H1 (cell line): ENCODE measurements around the gene SLC1A2. TPM values are rescaled to one million over a fixed set of nuclear protein-coding genes. Genes with fewer than 3 reads are reported as not detected.

Experiments used
- CTCF ChIA-PET: fragments of 300-600 bp; sonication (Branson Sonifier 250); formaldehyde crosslinking; loops from one replicate; lab custom pipeline; 2021; ENCODE audit not compliant: partially characterized antibody; lab: Charles Lee
- POLR2A ChIA-PET: fragments of 300-600 bp; sonication (Branson Sonifier 250); formaldehyde crosslinking; loops from one replicate; lab custom pipeline; 2021; ENCODE audit warnings: inconsistent platforms; ENCODE audit not compliant: partially characterized antibody; lab: Charles Lee
- DNase-seq, 2 experiments: peaks; one replicate each; pipeline versions ENCODE4 v3.0.0 to v3.0.0-alpha.2; 2010 to 2022; ENCODE audit warnings: low spot score in 2 of 2, low read depth in 1 of 2, mixed read lengths in 1 of 2
- FAIRE-seq: peaks from 2 replicates; lab custom pipeline; 2011; peaks lifted over from hg19 to GRCh38; lab: Jason Lieb, UNC
- H2AFZ ChIP-seq: 2 replicates; pipeline ENCODE4 v1.8.1; 2012; ENCODE audit warnings: low read length, inconsistent platforms
- H2AK5ac ChIP-seq: 2 replicates; pipeline ENCODE4 v1.6.1; 2013; ENCODE audit warnings: low read depth, low read length
- H2BK120ac ChIP-seq: replicated peaks from 2 replicates; pipeline ENCODE3; 2013; ENCODE audit warnings: low read depth, low read length, inconsistent platforms
- H2BK12ac ChIP-seq: 2 replicates; pipeline ENCODE4 v1.6.1; 2013; ENCODE audit warnings: low read depth, low read length
- H2BK15ac ChIP-seq: 2 replicates; pipeline ENCODE4 v1.6.1; 2013; ENCODE audit warnings: low read length
- H2BK20ac ChIP-seq: 2 replicates; pipeline ENCODE4 v1.6.1; 2013; ENCODE audit warnings: low read length
- H2BK5ac ChIP-seq: 2 replicates; pipeline ENCODE4 v1.6.1; 2013; ENCODE audit warnings: low read depth, low read length
- H3K14ac ChIP-seq: 2 replicates; pipeline ENCODE4 v1.6.1; 2013; ENCODE audit warnings: inconsistent platforms; ENCODE audit not compliant: insufficient read length
- H3K18ac ChIP-seq: 2 replicates; pipeline ENCODE4 v1.6.1; 2013; ENCODE audit warnings: low read length; ENCODE audit errors: extremely low read depth
- H3K23ac ChIP-seq: 2 replicates; pipeline ENCODE4 v1.6.1; 2013; ENCODE audit warnings: inconsistent platforms; ENCODE audit not compliant: insufficient read length
- H3K23me2 ChIP-seq: 2 replicates; pipeline ENCODE4 v1.6.1; 2013; ENCODE audit warnings: low read depth, low read length
- H3K27ac ChIP-seq: 2 replicates; pipeline ENCODE4 v1.6.1; 2011; ENCODE audit warnings: low read depth, low read length, inconsistent platforms
- H3K27me3 ChIP-seq, 4 experiments: replicated peaks in 1 of 4; 1 replicate in 1 of 4; 2 replicates in 3 of 4; pipeline versions ENCODE4 v1.6.1 to v1.8.1; 2011 to 2013; ENCODE audit warnings: low read length in 3 of 4, mild to moderate bottlenecking in 3 of 4, inconsistent platforms in 2 of 4, mixed read lengths in 2 of 4, moderate library complexity in 1 of 4; ENCODE audit not compliant: control insufficient read depth in 3 of 4, insufficient read depth in 3 of 4; ENCODE audit errors: extremely low read depth in 1 of 4
- H3K36me3 ChIP-seq, 4 experiments: 2 replicates each; pipeline versions ENCODE4 v1.6.1 to v1.8.1; 2011 to 2013; ENCODE audit warnings: mild to moderate bottlenecking in 4 of 4, low read length in 3 of 4, moderate library complexity in 2 of 4, control low read depth in 1 of 4, inconsistent platforms in 1 of 4; ENCODE audit not compliant: insufficient read depth in 4 of 4, control insufficient read depth in 2 of 4
- H3K4ac ChIP-seq: replicated peaks from 2 replicates; pipeline ENCODE3; 2013; ENCODE audit warnings: low read length, low read depth, mixed read lengths, inconsistent platforms; ENCODE audit not compliant: insufficient read length
- H3K4me1 ChIP-seq, 4 experiments: replicated peaks in 1 of 4; 1 replicate in 1 of 4; 2 replicates in 3 of 4; pipeline versions ENCODE4 v1.6.1 to v1.8.1; 2011 to 2013; ENCODE audit warnings: low read length in 3 of 4, inconsistent platforms in 2 of 4, mixed read lengths in 1 of 4; ENCODE audit not compliant: insufficient read depth in 4 of 4, control insufficient read depth in 3 of 4
- H3K4me2 ChIP-seq, 2 experiments: 2 replicates each; pipeline versions ENCODE4 v1.6.1 to v1.8.1; 2011 to 2013; ENCODE audit warnings: low read depth in 2 of 2, low read length in 2 of 2, control low read depth in 1 of 2, inconsistent platforms in 1 of 2, mild to moderate bottlenecking in 1 of 2; ENCODE audit not compliant: insufficient read depth in 1 of 2
- H3K4me3 ChIP-seq, 4 experiments: fragments of 200-600, 300-600 bp in 1 of 4; sonication (generic), shearing (Covaris generic), sonication (Bioruptor Twin) in 1 of 4; 2 replicates each; pipeline versions ENCODE4 v1.5.1 to v1.8.1; 2011 to 2016; ENCODE audit warnings: low read length in 4 of 4, low read depth in 3 of 4, control low read depth in 2 of 4, inconsistent platforms in 2 of 4, mild to moderate bottlenecking in 2 of 4, mixed read lengths in 1 of 4, moderate library complexity in 1 of 4; ENCODE audit not compliant: insufficient read depth in 2 of 4; ENCODE audit errors: extremely low read depth in 1 of 4
- H3K56ac ChIP-seq: replicated peaks from 2 replicates; pipeline ENCODE3; 2013; ENCODE audit warnings: low read depth, mild to moderate bottlenecking, mixed read lengths, low read length, inconsistent platforms; ENCODE audit not compliant: insufficient read length
- H3K79me1 ChIP-seq: 2 replicates; pipeline ENCODE4 v1.6.1; 2013; ENCODE audit warnings: low read depth, low read length, control low read depth
- H3K79me2 ChIP-seq, 2 experiments: 2 replicates each; pipeline versions ENCODE4 v1.6.1 to v1.8.1; 2012 to 2013; ENCODE audit warnings: low read length in 2 of 2, mild to moderate bottlenecking in 2 of 2, inconsistent platforms in 1 of 2; ENCODE audit not compliant: insufficient read depth in 2 of 2, control insufficient read depth in 1 of 2
- H3K9ac ChIP-seq, 4 experiments: replicated peaks in 1 of 4; 1 replicate in 1 of 4; 2 replicates in 3 of 4; pipeline versions ENCODE4 v1.6.1 to v1.8.1; 2011 to 2013; ENCODE audit warnings: low read depth in 3 of 4, low read length in 3 of 4, control low read depth in 2 of 4, mild to moderate bottlenecking in 2 of 4, moderate library complexity in 2 of 4, inconsistent platforms in 1 of 4; ENCODE audit errors: extremely low read depth in 1 of 4
- H3K9me3 ChIP-seq, 2 experiments: 2 replicates each; pipeline versions ENCODE4 v1.6.1 to v1.8.1; 2012 to 2013; ENCODE audit warnings: mild to moderate bottlenecking in 2 of 2, moderate library complexity in 2 of 2, control low read depth in 1 of 2, inconsistent platforms in 1 of 2, low read depth in 1 of 2, low read length in 1 of 2, mixed read lengths in 1 of 2; ENCODE audit not compliant: insufficient read depth in 2 of 2
- H4K20me1 ChIP-seq, 2 experiments: replicated peaks in 1 of 2; 2 replicates each; pipeline versions ENCODE3 to v1.8.1; 2011 to 2013; ENCODE audit warnings: inconsistent platforms in 2 of 2, low read length in 2 of 2, mild to moderate bottlenecking in 1 of 2; ENCODE audit not compliant: insufficient read depth in 2 of 2, control insufficient read depth in 1 of 2
- H4K5ac ChIP-seq: 2 replicates; pipeline ENCODE4 v1.6.1; 2013; ENCODE audit warnings: low read length, low read depth, mixed read lengths, inconsistent platforms; ENCODE audit not compliant: insufficient read length
- H4K8ac ChIP-seq: 2 replicates; pipeline ENCODE4 v1.8.0; 2013; ENCODE audit warnings: mild to moderate bottlenecking, moderate library complexity, low read length, inconsistent platforms; ENCODE audit not compliant: insufficient read depth; ENCODE audit errors: extremely low read depth
- H4K91ac ChIP-seq: replicated peaks from 2 replicates; pipeline ENCODE3; 2013; ENCODE audit warnings: low read length, mixed read lengths, inconsistent platforms; ENCODE audit not compliant: insufficient read length
- BRCA1 ChIP-seq: IDR thresholded peaks from 2 replicates; pipeline ENCODE4 v1.6.1; 2012; ENCODE audit warnings: low read depth, low read length, improper control_type of control experiment
- CBX8 ChIP-seq: fragments of 300-800, 300-1000 bp; sonication (generic); IDR thresholded peaks from 2 replicates; pipeline ENCODE4 v1.7.1; 2016; ENCODE audit warnings: low read depth, low read length, borderline replicate concordance
- CHD1 ChIP-seq: IDR thresholded peaks from 2 replicates; pipeline ENCODE4 v1.6.1; 2012; ENCODE audit warnings: low read depth, low read length, improper control_type of control experiment
- CTBP2 ChIP-seq: IDR thresholded peaks from 2 replicates; pipeline ENCODE4 v1.7.0; 2011; ENCODE audit warnings: borderline replicate concordance, mild to moderate bottlenecking, moderate library complexity, mixed read lengths, low read length; ENCODE audit not compliant: insufficient read depth, insufficient read length
- EP300 ChIP-seq, 2 experiments: IDR thresholded peaks; 1 replicate in 1 of 2; 2 replicates in 1 of 2; pipeline ENCODE4 v1.6.1; 2011 to 2012; ENCODE audit warnings: low read depth in 2 of 2, low read length in 2 of 2, mild to moderate bottlenecking in 2 of 2, borderline replicate concordance in 1 of 2, inconsistent platforms in 1 of 2, moderate library complexity in 1 of 2
- HDAC2 ChIP-seq, 2 experiments: fragments of 300-600 bp in 1 of 2; sonication (generic) in 1 of 2; IDR thresholded peaks; 2 replicates each; pipeline ENCODE4 v1.6.1; 2011 to 2012; ENCODE audit warnings: low read depth in 2 of 2, low read length in 2 of 2, mild to moderate bottlenecking in 2 of 2, moderate library complexity in 2 of 2, borderline replicate concordance in 1 of 2, inconsistent platforms in 1 of 2
- JUN ChIP-seq: IDR thresholded peaks from 2 replicates; pipeline ENCODE4 v1.6.1; 2011; ENCODE audit warnings: low read depth, mild to moderate bottlenecking, improper control_type of control experiment, low read length
- KDM4A ChIP-seq: IDR thresholded peaks from one replicate; pipeline ENCODE4 v1.7.1; 2012; ENCODE audit warnings: low read depth, mild to moderate bottlenecking, moderate library complexity, low read length, inconsistent platforms; ENCODE audit not compliant: severe bottlenecking
- MAFK ChIP-seq: IDR thresholded peaks from 2 replicates; pipeline ENCODE4 v1.6.1; 2012; ENCODE audit warnings: low read depth, mild to moderate bottlenecking, improper control_type of control experiment, low read length
- NANOG ChIP-seq: IDR thresholded peaks from 2 replicates; pipeline ENCODE4 v1.6.1; 2011; ENCODE audit warnings: low read length, low read depth, mild to moderate bottlenecking, inconsistent platforms; ENCODE audit not compliant: insufficient read depth, poor library complexity, severe bottlenecking
- POLR2A ChIP-seq, 2 experiments: IDR thresholded peaks; 1 replicate in 1 of 2; 2 replicates in 1 of 2; pipeline ENCODE4 v1.6.1; 2011; ENCODE audit warnings: low read depth in 2 of 2, low read length in 2 of 2, mild to moderate bottlenecking in 2 of 2; ENCODE audit errors: control extremely low read depth in 1 of 2
- RNF2 ChIP-seq: fragments of 200-900, 300-1000 bp; sonication (generic); IDR thresholded peaks from 2 replicates; pipeline ENCODE4 v1.7.1; 2016; ENCODE audit warnings: borderline replicate concordance, low read depth, mild to moderate bottlenecking, antibody characterized with exemption, low read length; ENCODE audit not compliant: poor library complexity, severe bottlenecking; ENCODE audit errors: missing control alignments
- SP2 ChIP-seq: IDR thresholded peaks from 2 replicates; pipeline ENCODE4 v1.6.1; 2012; ENCODE audit warnings: mild to moderate bottlenecking, low read length, inconsistent platforms
- TBP ChIP-seq: IDR thresholded peaks from 2 replicates; pipeline ENCODE4 v1.6.1; 2011; ENCODE audit warnings: low read depth, low read length, improper control_type of control experiment
- WGBS, 2 experiments: shearing (Covaris generic) in 1 of 2; methylation state at CpG; one replicate each; pipeline versions ENCODE4 v1.1.6 to v1.1.7; 2013 to 2015; ENCODE audit warnings: low lambda C conversion rate in 2 of 2, mixed read lengths in 2 of 2, inconsistent platforms in 1 of 2, low coverage in 1 of 2, missing lambda C conversion rate in 1 of 2; ENCODE audit not compliant: insufficient replicate concordance in 2 of 2, insufficient coverage in 1 of 2, insufficient read length in 1 of 2; ENCODE audit errors: extremely low coverage in 1 of 2, missing lambda C conversion rate in 1 of 2; 5-methylcytosine and 5-hydroxymethylcytosine counted together
- polyA plus RNA-seq, 7 experiments: library from polyadenylated mRNA; depleted of rRNA in 3 of 7; stranded (reverse) in 5 of 7; unstranded in 2 of 7; fragments of >200 nt in 5 of 7; fragments of 200-250 nt in 2 of 7; gene quantifications; 1 replicate in 5 of 7; 2 replicates in 1 of 7; 4 replicates in 1 of 7; pipeline versions ENCODE4 v1.2.1 to v1.2.3, GENCODE V29; 2011 to 2013; ENCODE audit warnings: missing spikeins in 2 of 7, mixed read lengths in 2 of 7
- total RNA-seq: library from RNA; stranded (reverse); fragmentation: NEBNext Ultra II Directional; extraction: Animal tissue kit (Norgen Biotek cat#: 25700); gene quantifications from 2 replicates; pipeline ENCODE4 v1.2.1, GENCODE V29; 2021

The SLC1A2 gene
- total and polyA plus RNA-seq, 2 of the 8 experiments (the other 6 are each of a cell fraction or from before 2014, with no cell fraction given) = 0.57 to 1.2 TPM

- H2BK5ac ChIP-seq = no peak overlapping the region
- WGBS, 2 experiments = 83% methylated on average over 6 of the region's 6 CpGs; no CpG with 5 or more reads in 1 of the 2 experiments
- CTCF ChIA-PET = interaction anchor here (0.8 to 3.6 kb wide), 5 partner anchors 10 to 74 kb away, joined by 3 to 24 read pairs (median 3); no protein-coding TSS in a partner anchor
- TF ChIP-seq CHD1 (no peak), EP300 (IDR thresholded peaks at IDR 0.05; ENCODE audit: borderline replicate concordance in 1 of 2, low read depth in 2 of 2, low read length in 2 of 2) (no peak), TBP (no peak), BRCA1 (no peak), JUN (no peak), RNF2 (no peak), HDAC2 (IDR thresholded peaks at IDR 0.05; ENCODE audit: borderline replicate concordance in 1 of 2, low read depth in 2 of 2, low read length in 2 of 2) (no peak), POLR2A (IDR thresholded peaks at IDR 0.05; ENCODE audit: control extremely low read depth in 1 of 2, low read depth in 2 of 2, low read length in 2 of 2) (no peak), SP2 (no peak), CBX8 (no peak), MAFK (no peak), CTBP2 (no peak), KDM4A (no peak), NANOG (no peak)
Observed at GRCh38 chr11:35414311-35414710, 5.0 kb downstream of the SLC1A2 start.

More at GRCh38 chr11:35414311-35414710, 5.0 kb downstream of the SLC1A2 start:
- Histone ChIP-seq H4K20me1 (no peaks in the 10 kb centered on the region), H3K14ac (no peak overlapping the region), H3K9me3 (no peaks in the 10 kb centered on the region), H3K27me3 (peaks cover 16 to 46% (median 35%) of the 10 kb centered on the region in 4 experiments), H3K18ac (no peak overlapping the region), H4K8ac (no peak overlapping the region), H3K27ac (no peak overlapping the region), H3K79me1 (no peaks in the 10 kb centered on the region), H2BK20ac (no peak overlapping the region), H2BK15ac (no peak overlapping the region), H3K9ac (no peak overlapping the region), H2BK120ac (no peak overlapping the region), H3K4me2 (no peak overlapping the region), H3K56ac (no peak overlapping the region), H2BK12ac (no peak overlapping the region), H3K23me2 (peaks cover 10% of the 10 kb centered on the region; the same call in 1 of the 2 replicates), H3K4me3 (no peak overlapping the region), H4K91ac (no peak overlapping the region), H2AK5ac (no peak overlapping the region), H3K23ac (no peak overlapping the region), H4K5ac (no peak overlapping the region), H3K36me3 (no peaks in the 10 kb centered on the region), H2AFZ (no peak overlapping the region), H3K4me1 (peaks cover 0 to 3% (median 0%) of the 10 kb centered on the region in 4 experiments; a peak in 3 of 7 replicates), H3K79me2 (no peaks in the 10 kb centered on the region), H3K4ac (no peak overlapping the region)
- DNase-seq (no peak), FAIRE-seq (no peak)
- POLR2A ChIA-PET = no interaction called here
